ENCODE data around the gene CYB561D1.
A peak's percentile ranks its signal among the peaks of the same experiment; 100 is the strongest.

CYB561D1 gene

DNA sequence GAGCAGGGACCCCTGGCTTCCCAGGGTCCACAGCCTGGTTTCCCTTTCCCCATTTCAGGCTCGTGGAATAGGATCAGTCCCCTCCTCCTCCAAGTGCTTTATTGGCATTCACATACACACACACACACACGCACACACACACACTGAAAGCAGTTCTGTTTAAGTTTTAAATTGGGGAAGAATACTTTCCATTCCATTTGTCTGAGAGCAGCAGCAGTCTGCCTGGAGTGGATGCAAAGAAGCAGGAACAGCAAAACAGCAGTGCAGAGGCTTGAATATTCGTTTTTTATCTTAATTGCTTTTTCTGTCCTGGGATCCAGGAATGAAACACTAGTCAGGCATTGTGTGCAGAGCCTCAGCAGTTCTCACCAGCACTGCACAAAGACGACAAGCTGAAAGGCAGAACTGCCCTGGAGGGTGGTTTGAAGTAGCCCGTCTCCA lies 7.1 kb downstream of the CYB561D1 start:
- DNase-seq (ENCODE audit: low spot score), result no peak

DNA sequence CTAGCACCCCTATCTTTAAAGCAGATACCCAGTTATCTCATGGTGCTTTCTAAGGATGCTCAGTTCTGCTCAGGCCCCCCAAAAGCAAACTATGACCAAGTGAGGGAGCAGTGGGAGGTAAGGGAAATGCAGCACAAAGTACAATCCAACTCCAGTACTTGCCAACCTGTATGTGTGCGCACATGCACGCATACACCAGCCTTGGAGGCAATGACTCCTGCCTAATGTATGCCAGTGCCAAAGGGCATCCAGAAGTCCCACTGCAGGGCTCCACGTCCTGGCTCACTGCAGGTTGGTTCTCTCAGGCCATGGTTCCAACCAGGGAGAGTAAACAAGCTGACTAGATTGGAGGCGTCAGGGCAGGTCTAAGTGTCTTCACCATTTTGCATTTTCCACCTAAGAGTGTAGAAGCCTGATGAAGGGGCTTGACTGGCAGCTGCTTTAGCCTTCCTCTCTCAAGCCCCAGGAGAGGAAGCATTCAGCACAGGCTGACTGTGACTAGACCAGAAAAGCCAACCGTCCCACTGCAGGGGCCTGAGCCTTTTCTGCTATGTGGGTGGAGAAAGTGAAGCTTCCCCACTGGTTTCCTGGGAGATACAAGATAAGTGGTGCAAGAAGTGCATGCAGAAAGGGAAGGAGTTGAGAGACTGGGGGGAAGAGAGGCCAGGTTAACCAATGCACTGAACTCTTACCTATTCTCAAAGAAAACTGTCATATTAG lies 7.9 kb downstream of the CYB561D1 start:
- no peak for DNase-seq (ENCODE audit: low spot score)

DNA sequence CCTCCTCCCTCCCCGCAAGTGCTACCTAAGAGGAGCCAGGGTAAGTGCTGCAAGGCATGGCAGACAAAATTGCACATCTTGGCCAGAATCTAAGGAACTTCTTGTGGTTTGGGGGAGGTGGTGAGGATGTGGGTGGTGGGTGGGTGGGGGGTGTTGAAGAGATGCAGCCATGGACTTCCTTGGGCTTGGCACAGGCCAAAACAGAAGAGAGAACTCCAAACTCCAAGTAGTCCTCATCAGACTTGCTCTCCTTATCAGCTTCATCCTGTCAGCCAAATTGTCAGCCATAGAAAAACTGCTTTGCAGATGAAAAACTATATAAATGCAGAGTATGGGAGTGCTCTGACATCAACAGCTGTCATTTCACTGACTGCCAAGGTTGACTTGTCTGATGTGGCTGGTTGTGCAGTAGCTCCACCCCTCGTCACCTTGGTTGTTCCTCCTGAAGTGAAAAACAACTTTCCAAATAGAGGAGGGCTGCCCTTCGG lies 8.5 kb downstream of the CYB561D1 start:
- peak; percentile 61 for DNase-seq (ENCODE audit: low spot score)

DNA sequence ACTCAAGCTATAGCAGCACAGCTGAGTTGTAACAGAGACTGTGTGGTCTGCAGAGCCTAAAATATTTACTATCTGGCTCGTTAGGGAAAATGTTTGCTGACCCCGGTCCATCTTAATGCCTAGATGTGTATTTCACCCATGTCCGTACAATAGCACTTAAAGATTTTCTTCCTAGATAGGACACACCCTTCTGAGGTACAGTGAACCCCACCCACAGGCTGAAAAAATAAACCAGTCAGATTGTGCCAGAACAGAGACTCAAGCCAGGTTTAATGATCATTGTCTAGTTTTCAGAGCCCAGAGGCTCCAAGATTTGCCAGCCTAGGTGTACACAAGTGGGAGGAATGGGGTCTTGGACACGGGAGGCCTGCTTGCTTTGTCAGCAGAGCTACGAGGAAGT lies 10.0 kb downstream of the CYB561D1 start:
- peak; percentile 28 for DNase-seq (ENCODE audit: low spot score)

DNA sequence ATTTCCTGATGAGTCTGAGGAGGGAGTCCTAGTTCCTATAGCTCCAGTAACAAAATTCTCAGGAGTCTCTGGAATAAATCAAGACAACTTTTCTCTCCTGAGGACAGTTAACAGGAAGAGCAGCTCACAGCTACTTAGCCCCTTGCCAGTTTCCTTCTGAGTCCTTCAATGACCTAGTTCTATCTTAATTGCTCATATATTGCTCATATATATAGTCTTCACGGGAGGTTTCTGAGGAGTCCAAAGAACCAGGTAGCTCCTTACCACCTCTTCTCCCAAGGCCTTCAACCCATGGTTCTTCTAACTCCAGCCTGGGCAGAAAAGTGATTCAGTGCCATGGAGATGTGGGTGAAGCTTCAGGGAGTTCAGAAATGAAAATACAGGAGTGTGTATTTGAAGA lies 11.1 kb downstream of the CYB561D1 start:
- DNase-seq (ENCODE audit: low spot score), result no peak

DNA sequence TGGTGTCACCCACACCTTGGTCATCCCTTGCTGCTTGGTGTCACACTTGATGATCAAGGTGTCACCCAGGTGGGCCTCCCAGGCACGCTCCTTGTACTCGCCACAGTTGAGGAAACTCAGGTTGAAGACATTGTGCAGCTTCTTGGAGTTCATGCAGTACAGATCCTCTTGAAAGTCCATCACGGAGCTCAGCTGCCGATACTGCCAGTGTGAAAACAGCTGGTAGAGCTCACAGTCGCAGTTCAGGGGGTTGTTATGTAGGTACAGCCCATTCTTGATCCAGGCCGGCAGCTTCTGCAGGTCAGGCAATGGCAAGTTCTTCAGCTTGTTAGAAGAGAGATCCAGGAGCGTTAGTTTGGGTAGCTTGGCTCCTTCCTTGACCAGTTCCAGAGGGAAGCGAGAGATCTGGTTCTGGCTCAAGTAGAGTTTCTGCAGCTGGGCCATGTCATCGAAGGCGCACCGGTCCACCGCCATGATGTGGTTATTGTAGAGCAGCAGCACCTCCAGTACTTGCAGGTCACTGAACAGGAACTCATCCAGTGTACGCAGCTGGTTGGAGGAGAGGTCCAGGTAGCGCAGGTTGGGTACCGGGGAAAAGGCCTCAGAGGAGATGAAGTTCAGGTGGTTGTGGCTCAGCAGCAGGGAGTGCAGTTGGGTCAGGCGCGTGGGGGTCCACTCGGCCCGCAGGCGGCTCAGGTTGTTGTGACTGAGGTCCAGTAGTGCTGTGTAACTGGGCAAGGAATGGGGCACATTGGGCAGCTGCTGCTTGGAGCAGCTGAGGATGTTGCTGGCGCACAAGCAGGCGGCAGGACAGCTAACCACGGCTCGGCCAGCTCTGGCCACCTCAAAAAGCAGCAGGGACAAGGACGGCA lies 14.3 kb downstream of the CYB561D1 start:
- DNase-seq (ENCODE audit: low spot score), result no peak

DNA sequence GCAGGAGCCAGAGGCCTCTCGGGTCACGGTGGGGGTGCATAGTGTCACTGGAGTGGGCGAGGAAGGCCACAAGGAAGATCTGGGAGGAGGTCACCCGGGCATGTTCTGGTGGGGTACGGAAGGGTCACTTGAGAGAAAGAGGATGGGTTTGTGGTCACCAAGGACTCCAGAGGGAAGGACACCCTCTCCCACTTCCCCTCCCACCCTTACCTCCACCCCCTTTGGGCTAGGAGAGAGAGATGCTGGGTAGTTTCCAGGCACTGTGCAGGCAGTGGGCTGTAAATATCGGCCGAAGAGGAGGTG lies 14.9 kb downstream of the CYB561D1 start:
- no peak for DNase-seq (ENCODE audit: low spot score)

DNA sequence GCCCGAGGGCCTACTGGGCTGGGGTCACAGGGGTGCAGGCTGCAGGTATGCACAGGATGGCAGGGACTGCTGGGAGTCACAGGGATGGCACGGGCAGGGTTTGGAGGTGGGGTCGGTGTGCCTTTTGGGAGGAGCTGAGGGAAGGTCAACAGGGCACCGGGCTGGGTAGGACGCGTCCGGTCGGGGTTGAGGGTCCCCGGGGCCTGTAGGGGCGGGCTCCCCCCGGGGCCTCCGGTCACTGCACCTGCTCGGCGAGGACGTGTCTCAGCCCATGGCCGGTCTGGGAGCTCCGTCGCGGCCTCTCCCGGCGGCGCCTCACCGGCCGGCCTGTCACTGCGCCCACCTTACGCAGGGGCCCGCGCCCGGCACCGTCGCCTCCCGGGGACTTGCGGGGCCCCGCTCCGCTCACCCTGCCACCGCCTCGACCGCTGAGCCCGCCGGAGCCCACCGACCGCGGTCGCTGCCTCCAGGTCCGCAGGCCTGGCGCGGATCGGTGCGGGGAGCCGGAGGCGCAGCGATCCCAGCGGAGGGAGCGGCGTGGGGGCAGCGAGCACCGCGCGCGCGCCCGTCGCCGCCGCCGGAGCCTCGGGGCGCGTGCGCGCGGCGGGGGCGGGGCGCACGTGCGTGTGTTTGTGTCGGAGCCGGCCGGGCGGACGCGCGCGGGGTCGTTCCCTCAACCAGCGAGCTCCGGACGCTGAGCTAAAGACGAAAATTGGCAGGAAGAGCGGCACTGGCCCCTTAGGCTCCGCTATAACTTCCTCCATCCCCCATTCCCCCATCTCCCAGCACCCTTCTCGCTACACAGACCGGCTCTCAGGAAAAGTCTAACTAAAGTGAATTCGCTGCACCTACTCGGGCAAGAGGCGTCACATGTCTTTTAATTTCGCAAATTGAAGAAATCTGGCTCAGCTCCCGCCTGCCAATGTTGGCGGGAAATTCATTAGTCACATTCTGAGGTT lies 15.6 kb downstream of the CYB561D1 start, which contains the start of gene AMIGO1:
TSS of gene AMIGO1 (minus strand) at position 552 of the 959 bp plus-strand sequence. CDS start 815 bp downstream, outside the sequence.
- DNase-seq (ENCODE audit: low spot score), result peak; percentile 44

DNA sequence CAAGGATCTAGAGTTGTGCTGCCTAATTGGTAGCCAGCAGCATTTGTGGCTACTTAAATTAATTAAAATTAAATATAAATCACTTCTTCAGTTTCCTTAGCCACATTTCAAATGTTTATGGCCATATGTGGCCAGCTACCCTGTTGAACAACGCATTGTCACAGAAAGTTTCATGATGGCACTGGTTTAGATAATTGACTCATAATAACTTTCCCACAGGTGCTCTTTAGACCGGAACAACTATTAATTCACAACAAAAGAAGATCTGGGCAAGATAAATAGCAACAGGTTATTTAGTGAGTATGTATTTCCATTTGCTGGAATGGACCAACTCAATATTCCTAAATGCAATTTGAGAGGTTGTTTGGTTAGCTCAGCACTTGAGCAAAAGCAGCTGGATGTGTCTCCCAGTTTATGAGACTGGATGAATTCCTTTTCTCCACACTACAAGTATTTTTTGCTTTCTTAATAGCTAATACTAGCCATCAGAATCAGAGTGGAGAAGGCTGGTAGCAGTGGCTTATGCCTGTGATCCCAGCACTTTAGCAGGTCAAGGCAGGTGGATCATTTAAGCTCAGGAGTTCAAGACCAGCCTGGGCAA lies 19.3 kb downstream of the CYB561D1 start:
- DNase-seq (ENCODE audit: low spot score), result no peak

DNA sequence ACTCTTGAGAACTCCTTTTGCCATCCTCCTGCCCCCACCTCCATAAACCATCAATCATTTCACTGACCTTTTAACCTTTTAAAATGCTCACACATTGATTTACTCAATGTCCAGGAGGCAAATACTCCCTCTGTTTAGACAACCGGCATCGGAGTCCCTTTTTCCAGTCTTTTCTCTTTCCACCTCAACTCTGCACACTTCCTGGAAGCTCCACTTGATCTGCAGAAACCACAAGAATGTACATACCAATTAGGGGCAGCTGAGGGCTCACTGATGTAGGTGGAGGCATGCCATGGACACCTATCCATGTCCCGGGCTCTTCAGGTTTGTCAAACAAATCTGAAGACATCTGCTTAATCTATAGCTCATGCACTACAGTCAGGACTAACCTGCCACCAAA lies 21.0 kb downstream of the CYB561D1 start:
- DNase-seq (ENCODE audit: low spot score), result no peak

DNA sequence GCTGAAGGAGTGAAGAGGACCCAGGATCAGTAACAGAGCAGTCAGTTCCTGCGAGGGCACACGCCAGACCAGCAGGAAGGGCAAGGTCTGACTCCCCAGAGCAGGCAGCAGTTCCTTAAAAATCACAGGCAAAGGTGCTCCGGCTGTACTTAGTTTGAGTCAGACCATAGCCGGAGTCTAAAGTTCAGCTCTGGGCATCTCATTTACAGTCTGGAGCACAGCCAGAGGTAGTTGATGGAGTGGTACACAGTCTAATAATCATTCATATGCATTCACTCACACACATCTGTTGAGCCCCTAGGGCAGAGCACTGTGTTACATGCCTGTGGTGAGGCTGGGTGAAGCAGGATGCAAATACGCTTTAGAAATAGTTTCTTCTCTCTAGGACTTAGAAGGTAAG lies 23.0 kb downstream of the CYB561D1 start:
- DNase-seq (ENCODE audit: low spot score), result no peak

DNA sequence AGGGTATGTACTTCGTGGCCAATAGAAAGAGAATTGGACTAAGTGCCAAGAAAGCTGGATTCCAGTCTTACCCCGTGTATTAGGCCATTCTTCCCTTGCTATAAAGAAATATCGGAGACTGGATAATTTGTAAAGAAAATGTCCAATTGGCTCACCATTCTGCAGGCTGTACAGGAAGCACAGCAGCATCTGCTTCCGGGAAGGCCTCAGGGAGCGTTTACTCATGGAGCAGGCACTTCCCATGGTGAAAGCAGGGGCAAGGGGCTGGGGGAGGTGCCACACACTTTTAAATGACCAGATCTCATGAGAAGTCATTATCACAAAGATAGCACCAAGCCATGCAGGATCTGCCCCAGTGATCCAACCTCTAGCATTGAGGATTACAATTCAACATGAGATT lies 23.4 kb downstream of the CYB561D1 start:
- DNase-seq (ENCODE audit: low spot score), result no peak

DNA sequence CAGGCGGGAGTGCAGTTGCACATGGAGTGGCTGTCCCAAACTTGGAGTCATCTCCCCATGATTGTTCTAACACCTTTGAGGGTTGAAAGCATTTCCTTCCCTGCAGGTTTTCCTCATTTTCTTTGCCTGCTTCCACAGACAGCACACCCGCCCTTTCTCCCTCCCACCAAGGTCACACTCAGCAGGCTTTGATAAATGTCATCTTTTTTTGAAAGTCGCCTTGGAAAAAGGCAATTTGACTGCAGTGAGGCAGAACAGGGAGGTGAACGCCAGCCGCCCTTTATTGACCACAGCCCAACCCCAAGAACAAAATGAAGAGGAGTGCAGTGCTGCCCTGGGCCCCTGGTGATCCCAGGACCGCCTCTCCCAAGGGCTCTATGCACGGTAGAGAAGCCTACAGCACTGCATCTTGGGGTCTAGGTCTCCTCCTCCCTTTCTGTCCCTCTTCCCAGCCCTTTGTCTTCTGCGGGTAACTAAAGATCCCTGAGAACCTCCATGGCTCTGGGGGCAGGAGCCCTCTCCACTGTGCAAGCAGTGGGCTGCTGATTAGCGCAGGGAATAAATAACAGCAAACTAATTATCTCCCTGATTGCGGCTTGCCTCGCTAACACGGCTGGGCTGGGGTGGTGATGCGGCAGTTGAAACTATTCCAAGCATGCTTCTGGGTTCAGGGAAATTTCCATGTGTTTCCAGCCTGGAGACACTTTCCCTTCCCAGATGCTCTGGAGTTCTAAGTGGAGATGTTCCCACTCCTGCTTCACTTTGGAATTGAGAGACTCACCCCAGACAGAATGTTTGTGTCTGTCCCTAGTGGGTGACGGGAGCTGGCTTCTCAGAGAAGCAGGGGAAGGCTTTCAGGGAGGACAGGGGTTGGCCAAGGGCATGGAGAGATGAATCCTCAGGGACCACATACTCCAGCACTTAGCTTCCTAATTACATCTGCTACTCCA lies 27.4 kb downstream of the CYB561D1 start:
- no peak for DNase-seq (ENCODE audit: low spot score)

DNA sequence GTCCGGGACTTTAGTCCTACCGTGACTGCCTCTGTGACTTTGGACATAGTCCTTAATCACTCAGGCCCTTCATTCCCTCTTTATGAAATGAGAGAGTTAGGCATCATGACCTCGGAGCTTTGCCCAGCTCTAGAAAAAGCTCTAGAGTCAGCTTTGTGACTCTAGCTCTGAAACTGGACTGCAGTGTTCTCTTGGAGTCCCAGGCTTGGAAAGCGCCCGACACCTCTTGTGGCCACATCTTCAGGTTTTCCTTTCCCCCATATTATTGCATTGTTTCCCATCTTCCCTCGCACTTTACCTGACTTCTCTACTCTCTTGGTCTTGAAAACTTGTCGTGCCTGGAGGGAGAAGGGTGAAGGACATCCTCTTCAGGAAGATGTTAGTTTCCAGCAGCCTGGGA lies 28.1 kb downstream of the CYB561D1 start:
- DNase-seq (ENCODE audit: low spot score), result no peak

DNA sequence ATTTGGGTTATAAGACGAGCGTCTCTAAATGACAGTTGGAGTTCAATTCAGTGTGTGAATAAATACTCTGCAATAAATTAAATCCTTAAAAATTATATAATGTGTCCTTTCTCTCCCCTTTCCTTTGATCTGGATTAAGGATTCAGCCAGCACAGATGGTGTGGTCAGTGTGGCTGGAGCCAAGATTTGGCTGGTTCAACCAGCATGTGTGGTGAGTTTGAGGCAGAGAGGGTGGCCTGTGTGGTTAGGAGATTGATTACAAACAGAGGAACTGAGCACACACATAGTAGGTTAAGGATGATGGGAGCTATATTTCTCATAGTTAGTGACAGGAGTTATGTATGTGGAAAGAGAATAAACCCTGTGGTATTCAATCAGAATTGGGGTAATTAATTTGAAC lies 29.8 kb downstream of the CYB561D1 start:
- no peak for DNase-seq (ENCODE audit: low spot score)

DNA sequence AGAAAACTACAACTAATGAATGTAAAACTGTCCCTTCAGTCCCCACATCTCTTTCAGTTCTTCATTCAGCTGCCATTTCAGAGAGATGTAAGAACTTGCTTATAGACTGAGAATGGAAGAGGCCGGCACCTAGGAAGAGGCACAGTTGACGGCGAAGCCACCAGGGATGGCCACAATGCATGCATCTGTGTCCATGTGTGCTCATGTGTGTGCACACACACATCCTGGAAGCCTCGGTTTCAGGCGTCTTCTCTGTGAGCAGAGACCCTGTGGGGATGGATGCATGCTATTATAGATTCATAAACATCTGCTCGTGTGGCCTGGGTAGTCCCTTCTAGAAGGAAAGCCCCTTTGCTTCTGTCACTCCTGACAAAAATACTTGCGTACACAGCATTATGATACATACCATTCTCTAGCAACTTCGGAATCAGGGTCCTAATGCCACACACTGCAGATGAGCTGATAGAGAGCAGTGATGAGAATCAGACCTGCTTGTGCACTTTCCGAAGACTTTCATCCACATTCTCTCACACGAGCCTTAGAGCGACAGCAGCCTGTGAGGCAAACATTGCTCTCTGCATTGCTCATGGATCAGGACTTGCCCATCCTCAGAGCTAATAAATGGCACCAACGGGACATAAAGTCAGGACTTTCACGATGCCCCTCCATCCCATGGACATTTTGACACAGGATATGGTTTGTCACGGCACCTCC lies 33.4 kb downstream of the CYB561D1 start:
- DNase-seq (ENCODE audit: low spot score), result no peak

DNA sequence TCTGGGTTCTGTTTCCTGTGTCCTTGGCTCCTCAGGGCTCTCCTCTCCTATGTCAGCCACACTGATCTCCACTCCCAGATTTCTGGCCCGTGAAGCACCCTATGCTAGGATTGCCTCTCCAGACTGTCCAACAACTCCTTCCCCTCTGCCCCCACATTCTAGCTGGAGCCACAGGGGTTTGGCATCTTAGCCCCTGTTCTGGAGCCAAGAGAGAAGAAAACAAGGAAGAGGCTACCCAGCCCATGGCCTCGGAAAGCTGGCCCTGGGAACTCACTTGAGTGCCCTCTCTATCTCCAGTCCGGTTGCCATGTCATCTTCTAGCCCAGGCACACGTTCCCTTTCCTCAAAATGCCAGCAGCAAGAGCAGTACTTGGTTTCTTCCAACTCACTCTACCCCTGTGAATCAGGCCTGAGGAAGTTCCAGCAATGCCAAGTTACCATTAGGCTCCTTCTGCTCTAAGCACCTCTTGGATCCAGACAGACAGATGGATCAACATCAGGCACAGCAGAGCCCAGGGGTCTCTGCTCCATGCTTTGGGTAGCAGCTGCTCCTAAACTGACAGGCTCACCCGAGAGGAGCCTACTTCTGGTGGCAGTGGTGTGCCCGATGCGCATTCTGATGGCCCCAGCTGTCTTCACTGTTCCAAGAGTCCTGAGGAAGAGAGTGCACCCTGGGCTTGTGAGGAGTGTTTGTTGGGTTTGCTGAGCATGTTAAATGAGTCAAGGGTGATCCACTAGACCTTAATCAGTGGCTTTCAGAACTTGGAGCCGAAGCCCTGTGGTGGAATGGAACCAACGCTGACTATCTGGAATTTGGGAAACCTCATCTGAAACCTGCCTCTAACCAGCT lies 34.2 kb downstream of the CYB561D1 start:
- no peak for DNase-seq (ENCODE audit: low spot score)

DNA sequence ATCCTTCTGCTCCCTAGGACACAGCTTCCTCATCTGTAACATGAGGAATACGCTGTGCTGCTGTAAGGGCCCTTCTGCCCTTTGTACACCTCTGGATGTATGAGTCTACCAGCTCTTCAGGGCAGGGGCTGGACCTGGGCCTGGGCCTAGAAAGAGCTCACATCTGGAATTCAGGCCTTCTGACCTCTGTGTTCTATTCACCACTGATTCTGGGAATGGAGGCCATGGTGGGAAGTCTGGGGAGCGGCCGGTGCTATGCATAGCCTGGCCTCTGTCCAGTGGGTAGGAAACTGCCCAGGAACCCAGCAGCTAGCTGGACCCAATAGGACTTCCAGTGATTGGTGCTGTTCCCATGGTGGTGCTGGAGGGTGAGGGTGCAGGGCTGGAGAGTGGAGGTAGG lies 34.8 kb downstream of the CYB561D1 start:
- no peak for DNase-seq (ENCODE audit: low spot score)

DNA sequence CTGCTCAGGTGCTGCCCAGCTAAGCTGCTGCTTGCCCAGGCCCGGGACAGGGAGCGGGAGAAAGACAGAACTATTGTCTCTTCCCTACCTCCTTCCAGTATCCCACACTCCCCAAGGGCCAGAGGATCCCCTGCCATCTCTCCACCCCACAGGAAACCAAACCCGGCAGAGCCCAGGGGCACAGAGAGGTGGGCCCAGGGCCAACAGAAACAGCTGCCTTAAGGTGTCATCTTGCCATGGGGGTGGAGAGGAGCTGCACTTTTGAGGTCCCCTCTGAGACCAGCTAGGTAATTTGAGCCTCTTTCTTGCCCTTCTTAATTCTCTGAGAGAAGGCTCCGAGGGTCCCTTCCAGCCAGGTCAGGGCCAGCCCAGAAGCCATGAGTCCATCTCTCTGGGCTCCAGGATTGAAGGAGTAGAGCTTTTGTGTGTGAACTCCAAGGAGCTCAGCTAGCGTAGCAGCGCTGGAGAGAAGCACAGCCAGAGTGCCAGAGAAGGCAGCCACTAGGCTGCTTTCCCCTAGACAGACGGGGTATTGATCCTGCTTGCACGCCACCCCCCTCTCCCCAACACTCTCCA lies 36.1 kb downstream of the CYB561D1 start:
- DNase-seq (ENCODE audit: low spot score), result no peak

Data from CD4-positive, alpha-beta T cell treated with Interleukin-15 for 4 hours (primary cell).